ENCODE data around the gene PRKCE. TPM values are rescaled to one million over a fixed set of nuclear protein-coding genes. Genes with fewer than 3 reads are reported as not detected.
"Not testable (repeated sequence)": the region's sequence is repeated elsewhere in the genome, so short reads cannot be mapped to it uniquely, and the experiment has no call there.

Gene PRKCE
- total and polyA plus RNA-seq, 4 donors, result 2.5 to 38.6 (median 5.8) TPM

- Histone ChIP-seq H3K36me3 (ENCODE audit: control insufficient read depth in 4 of 4, insufficient read depth in 3 of 4, low read depth in 1 of 4, low read length in 3 of 4) (no peaks in the 10 kb centered on the region), H3K27ac (ENCODE audit: low read depth in 1 of 2, low read length in 2 of 2) (no peak overlapping the region), H3K27me3 (ENCODE audit: control insufficient read depth in 4 of 4, insufficient read depth in 4 of 4, low read length in 3 of 4) (no peaks in the 10 kb centered on the region), H3K4me3 (ENCODE audit: low read depth in 1 of 3, low read length in 3 of 3) (no peak overlapping the region), H3K4me1 (ENCODE audit: control insufficient read depth in 4 of 4, insufficient read depth in 4 of 4, low read length in 3 of 4) (no peaks in the 10 kb centered on the region), H3K9me3 (ENCODE audit: control insufficient read depth in 4 of 4, low read length in 3 of 4) (no peaks in the 10 kb centered on the region), H3K9ac (ENCODE audit: low read depth in 1 of 2, low read length in 2 of 2) (no peak overlapping the region)
- no peak for TF ChIP-seq HNF4G (IDR thresholded peaks at IDR 0.05)
- TF ChIP-seq CTCF (IDR thresholded peaks at IDR 0.05; ENCODE audit: low read depth, low read length, missing input control), result no peak
- TF ChIP-seq ZBTB33 (IDR thresholded peaks at IDR 0.05), result no peak
- TF ChIP-seq JUND (IDR thresholded peaks at IDR 0.05), result no peak
- TF ChIP-seq EGR1 (IDR thresholded peaks at IDR 0.05; ENCODE audit: low read depth in 2 of 2), result no peak
- no peak for TF ChIP-seq TAF1 (conservative IDR thresholded peaks at IDR 0.05)
- no peak for TF ChIP-seq NR2F2 (IDR thresholded peaks at IDR 0.05)
- TF ChIP-seq ATF3 (IDR thresholded peaks at IDR 0.05), result no peak
- TF ChIP-seq FOXA1 (IDR thresholded peaks at IDR 0.05), result no peak
- no peak for TF ChIP-seq FOXA2 (IDR thresholded peaks at IDR 0.05)
- TF ChIP-seq RXRA (IDR thresholded peaks at IDR 0.05), result no peak
- no peak for TF ChIP-seq SP1 (IDR thresholded peaks at IDR 0.05)
- no peak for TF ChIP-seq REST (IDR thresholded peaks at IDR 0.05)
- no peak for TF ChIP-seq MAX (IDR thresholded peaks at IDR 0.05)
- no peak for TF ChIP-seq GABPA (IDR thresholded peaks at IDR 0.05 in 1 of 2, conservative IDR thresholded peaks at IDR 0.05 in 1 of 2)
- TF ChIP-seq YY1 (IDR thresholded peaks at IDR 0.05), result no peak
- no peak for TF ChIP-seq RAD21 (IDR thresholded peaks at IDR 0.05)
- TF ChIP-seq HNF4A (conservative IDR thresholded peaks at IDR 0.05), result no peak
- 0% methylated on average over 1 of the region's 1 CpG for WGBS
- DNase-seq (ENCODE audit: low spot score), result no peak
Observed at GRCh38 chr2:46216213-46216612, 564.7 kb downstream of the PRKCE start.

- H3K27me3 ChIP-seq (ENCODE audit: control insufficient read depth in 4 of 4, insufficient read depth in 4 of 4, low read length in 3 of 4), result not testable (repeated sequence)
- WGBS, result 88% methylated on average over 1 of the region's 1 CpG
Observed at GRCh38 chr2:46223514-46223913, 572.0 kb downstream of the PRKCE start.

More at GRCh38 chr2:46223514-46223913, 572.0 kb downstream of the PRKCE start:
- H3K9ac ChIP-seq (ENCODE audit: low read depth in 1 of 2, low read length in 2 of 2); H3K36me3 ChIP-seq (ENCODE audit: control insufficient read depth in 4 of 4, insufficient read depth in 3 of 4, low read depth in 1 of 4, low read length in 3 of 4); H3K27ac ChIP-seq (ENCODE audit: low read depth in 1 of 2, low read length in 2 of 2); H3K4me3 ChIP-seq (ENCODE audit: low read depth in 1 of 3, low read length in 3 of 3); H3K9me3 ChIP-seq (ENCODE audit: control insufficient read depth in 4 of 4, low read length in 3 of 4); H3K4me1 ChIP-seq (ENCODE audit: control insufficient read depth in 4 of 4, insufficient read depth in 4 of 4, low read length in 3 of 4); DNase-seq (ENCODE audit: low spot score): not testable (repeated sequence)

Data from liver (tissue), 9 donors.